Activated CD4-positive, alpha-beta memory T cell treated with anti-CD3 and anti-CD28 coated beads, Interleukin-2, amount 10 ng/mL, durations not matched to agents 7 days and 5 days (primary cell): Measurements from ENCODE around the gene FAM78B. TPM values are rescaled to one million over a fixed set of nuclear protein-coding genes. Genes with fewer than 3 reads are reported as not detected.

Experiments used
- CTCF ChIA-PET: fragments of 350-600 bp; sonication (Branson Sonifier 250); formaldehyde crosslinking; loops from one replicate; lab custom pipeline; 2021; ENCODE audit warnings: antibody characterized with exemption, inconsistent platforms; lab: Charles Lee
- POLR2A ChIA-PET: fragments of 350-600 bp; sonication (Branson Sonifier 250); formaldehyde crosslinking; loops from one replicate; lab custom pipeline; 2021; ENCODE audit warnings: antibody characterized with exemption; lab: Charles Lee
- DNase-seq: peaks from one replicate; pipeline ENCODE4 v3.0.0-alpha.2; 2020
- H3K27ac Mint-ChIP-seq: one replicate; pipeline ENCODE4 v1.8.0; 2021; ENCODE audit warnings: mild to moderate bottlenecking, mixed read lengths
- H3K27me3 Mint-ChIP-seq: one replicate; pipeline ENCODE4 v1.8.0; 2021; ENCODE audit warnings: mixed read lengths
- H3K36me3 Mint-ChIP-seq: one replicate; pipeline ENCODE4 v1.8.0; 2021; ENCODE audit warnings: low read depth, mixed read lengths
- H3K4me1 Mint-ChIP-seq: one replicate; pipeline ENCODE4 v1.8.0; 2021; ENCODE audit warnings: mixed read lengths
- H3K4me3 Mint-ChIP-seq: one replicate; pipeline ENCODE4 v1.8.0; 2021; ENCODE audit warnings: mild to moderate bottlenecking, mixed read lengths
- H3K9me3 Mint-ChIP-seq: one replicate; pipeline ENCODE4 v1.8.0; 2021; ENCODE audit warnings: mixed read lengths
- total RNA-seq, 2 experiments: library from RNA; stranded (reverse); gene quantifications; one replicate each; pipeline ENCODE4 v1.2.3, GENCODE V29; 2021

The FAM78B gene
- total RNA-seq, 2 experiments from 2014 or later, result 0.10 to 0.28 TPM

DNA sequence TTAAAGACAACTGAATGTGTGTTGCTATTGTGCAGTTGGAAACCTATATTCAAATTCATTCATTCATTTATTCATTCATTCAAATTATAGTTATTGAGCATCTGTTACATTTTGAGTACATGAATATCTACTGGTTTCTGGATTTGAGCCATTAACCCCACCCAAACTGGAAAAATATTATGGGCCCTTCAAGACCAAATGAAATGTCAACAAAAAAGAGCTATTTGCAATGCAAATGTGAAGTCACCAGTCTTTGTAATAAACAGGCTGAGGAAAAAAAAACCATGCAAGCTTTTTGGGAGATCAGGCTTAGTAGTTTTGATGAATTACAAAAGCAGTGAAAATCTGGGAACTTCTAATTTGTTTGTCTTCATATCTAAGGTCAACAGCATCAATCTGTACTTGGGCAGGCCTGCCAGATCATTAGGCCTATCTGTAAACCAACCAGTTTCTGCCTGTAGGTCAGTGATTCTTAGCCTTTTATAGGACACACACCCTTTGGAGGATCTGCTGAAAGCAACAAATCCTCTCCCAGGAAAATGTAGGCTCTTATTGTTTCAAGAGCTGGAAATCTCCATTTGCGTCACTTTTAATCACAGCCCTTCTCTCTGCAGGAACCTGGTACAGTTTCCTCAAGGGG lies 134.7 kb downstream of the FAM78B start:
- peaks cover 10% of the 10 kb centered on the region for H3K27me3 Mint-ChIP-seq
- ChIA-PET POLR2A (no interaction called here), CTCF (no interaction called here)
- DNase-seq, result no peak
- no peak overlapping the region for H3K27ac Mint-ChIP-seq
- H3K4me3 Mint-ChIP-seq, result no peak overlapping the region
- H3K9me3 Mint-ChIP-seq, result no peaks in the 10 kb centered on the region
- no peaks in the 10 kb centered on the region for H3K4me1 Mint-ChIP-seq
- no peaks in the 10 kb centered on the region for H3K36me3 Mint-ChIP-seq

DNA sequence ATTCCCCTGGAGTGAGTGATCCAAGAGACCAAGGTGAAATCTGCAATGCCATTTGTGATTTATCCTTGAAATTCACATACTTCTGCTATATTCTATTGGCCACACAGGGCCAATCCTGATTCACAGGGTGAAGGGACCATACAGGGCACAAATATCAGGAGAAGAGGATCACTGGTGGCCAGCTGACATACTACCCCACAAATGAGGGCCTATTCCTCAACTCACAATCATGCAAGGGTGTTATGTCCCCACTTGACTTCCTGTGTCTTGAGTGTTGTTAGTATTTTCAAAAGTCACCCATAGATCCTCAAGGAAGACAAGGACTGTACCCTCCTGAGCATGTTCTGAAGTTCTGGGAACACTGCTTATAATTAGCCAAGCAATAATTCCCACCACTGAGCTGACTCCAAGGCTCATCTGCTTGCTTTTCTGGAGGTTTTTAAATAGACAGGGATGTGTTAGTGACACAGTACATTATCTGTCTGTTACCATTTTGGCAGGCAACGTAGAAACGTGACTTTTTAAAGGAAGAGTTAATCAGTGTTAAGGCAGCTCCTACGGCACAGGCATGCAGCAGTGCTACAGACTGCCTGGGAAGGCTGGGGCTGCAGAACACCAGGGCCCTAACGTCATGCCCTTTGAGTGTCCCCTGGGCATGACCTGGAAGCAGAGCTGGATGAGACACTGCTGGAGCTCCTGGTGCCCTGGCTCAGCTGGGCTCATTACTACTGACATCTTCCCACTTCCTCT lies 137.4 kb downstream of the FAM78B start:
- H3K27me3 Mint-ChIP-seq, result peaks cover 16% of the 10 kb centered on the region
- no peaks in the 10 kb centered on the region for H3K36me3 Mint-ChIP-seq
- no peaks in the 10 kb centered on the region for H3K9me3 Mint-ChIP-seq
- DNase-seq, result no peak
- ChIA-PET POLR2A (no interaction called here), CTCF (no interaction called here)
- no peak overlapping the region for H3K4me3 Mint-ChIP-seq
- H3K4me1 Mint-ChIP-seq, result no peaks in the 10 kb centered on the region
- H3K27ac Mint-ChIP-seq, result no peak overlapping the region

DNA sequence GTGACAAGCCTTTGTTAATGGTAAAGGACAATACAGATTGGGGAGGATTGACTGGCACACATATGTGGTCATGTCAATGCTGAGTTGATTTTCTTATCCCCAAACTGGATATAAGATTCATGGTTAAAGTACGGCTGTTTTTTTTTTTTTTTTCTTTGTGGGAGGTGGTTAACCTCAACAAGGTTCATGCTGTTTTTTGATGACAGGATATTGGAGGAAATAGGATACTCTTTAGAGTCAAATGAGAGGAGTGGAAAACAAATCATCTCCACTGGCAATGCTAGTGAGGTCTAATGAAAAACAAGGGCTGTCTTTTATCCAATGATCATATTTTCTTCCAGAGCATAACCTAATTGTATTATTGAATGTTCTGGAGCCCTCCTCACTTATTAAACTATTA lies 140.2 kb downstream of the FAM78B start:
- H3K9me3 Mint-ChIP-seq, result no peaks in the 10 kb centered on the region
- no peak overlapping the region for H3K4me3 Mint-ChIP-seq
- H3K27ac Mint-ChIP-seq, result no peak overlapping the region
- ChIA-PET POLR2A (no interaction called here), CTCF (no interaction called here)
- peaks cover 25% of the 10 kb centered on the region for H3K27me3 Mint-ChIP-seq
- H3K4me1 Mint-ChIP-seq, result no peaks in the 10 kb centered on the region
- no peaks in the 10 kb centered on the region for H3K36me3 Mint-ChIP-seq
- DNase-seq, result no peak

DNA sequence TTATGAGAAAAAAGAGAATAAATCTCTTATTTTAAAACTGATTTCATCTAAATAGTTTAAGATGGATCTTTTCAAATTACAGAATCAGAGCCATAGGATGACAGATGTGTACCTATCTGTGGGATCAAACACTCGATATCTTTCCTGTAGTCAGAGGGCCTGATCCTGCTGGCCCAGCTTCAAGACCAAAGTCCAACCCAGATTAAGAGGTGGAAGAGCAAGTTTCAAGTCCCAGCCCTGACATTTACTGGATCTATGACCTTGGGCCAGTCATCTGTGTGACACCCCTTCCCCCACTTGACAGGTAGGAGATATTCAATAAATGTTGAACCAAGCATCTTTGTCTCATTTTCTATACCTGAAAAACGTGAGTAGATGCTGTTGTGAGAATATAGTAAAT lies 140.7 kb downstream of the FAM78B start:
- Mint-ChIP-seq H3K27ac (no peak overlapping the region), H3K36me3 (no peaks in the 10 kb centered on the region), H3K4me1 (no peaks in the 10 kb centered on the region), H3K27me3 (peaks cover 25% of the 10 kb centered on the region), H3K4me3 (no peak overlapping the region), H3K9me3 (no peaks in the 10 kb centered on the region)
- ChIA-PET POLR2A (no interaction called here), CTCF (no interaction called here)
- DNase-seq, result no peak

DNA sequence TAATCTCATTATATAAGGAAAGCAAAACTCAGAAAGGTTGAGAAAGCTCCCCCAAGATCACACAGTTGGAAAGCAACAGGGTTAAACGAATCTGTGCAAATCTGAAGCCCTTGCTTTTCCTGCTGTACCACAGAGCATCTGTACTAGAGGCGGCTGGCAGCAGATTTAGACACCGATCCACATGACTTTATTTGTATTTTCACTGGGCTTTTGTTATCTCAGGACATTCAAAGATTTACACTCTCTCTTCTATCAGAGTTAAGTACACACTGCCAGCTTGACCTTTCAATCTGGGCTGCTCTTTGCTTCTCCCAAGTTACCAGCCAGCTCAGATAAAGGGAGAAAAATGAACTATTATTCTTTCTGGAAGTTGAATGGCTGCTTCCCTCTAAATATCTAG lies 146.6 kb downstream of the FAM78B start:
- Mint-ChIP-seq H3K4me3 (no peak overlapping the region), H3K9me3 (no peaks in the 10 kb centered on the region), H3K27me3 (peaks cover 16% of the 10 kb centered on the region), H3K36me3 (no peaks in the 10 kb centered on the region), H3K4me1 (no peaks in the 10 kb centered on the region), H3K27ac (no peak overlapping the region)
- POLR2A ChIA-PET, result no interaction called here
- CTCF ChIA-PET, result no interaction called here
- no peak for DNase-seq
